ENCODE data around the gene WDR73. TPM values are rescaled to one million over a fixed set of nuclear protein-coding genes. Genes with fewer than 3 reads are reported as not detected.

WDR73 gene
- total and polyA plus RNA-seq, 2 of the 8 experiments (the other 6 are each of a cell fraction or from before 2014, with no cell fraction given), result 22.7 to 23.1 TPM

- H4K20me1 ChIP-seq (replicated peaks in 1 of 2; ENCODE audit: control insufficient read depth in 1 of 2, insufficient read depth in 2 of 2, low read length in 2 of 2), result no peaks in the 10 kb centered on the region
- no peak overlapping the region for H2BK15ac ChIP-seq (ENCODE audit: low read length)
- no peak overlapping the region for H2BK5ac ChIP-seq (ENCODE audit: low read depth, low read length)
- H3K56ac ChIP-seq (replicated peaks; ENCODE audit: insufficient read length, low read depth, low read length), result no peak overlapping the region
- H3K9ac ChIP-seq (replicated peaks in 1 of 4; ENCODE audit: extremely low read depth in 1 of 4, low read depth in 3 of 4, low read length in 3 of 4), result no peak overlapping the region
- H2BK120ac ChIP-seq (replicated peaks; ENCODE audit: low read depth, low read length), result no peak overlapping the region
- H3K4ac ChIP-seq (replicated peaks; ENCODE audit: insufficient read length, low read depth, low read length), result no peak overlapping the region
- DNase-seq (ENCODE audit: low read depth in 1 of 2, low spot score in 2 of 2), result no peak
- no peaks in the 10 kb centered on the region for H3K36me3 ChIP-seq (ENCODE audit: control insufficient read depth in 2 of 4, insufficient read depth in 4 of 4, low read length in 3 of 4)
- no peak overlapping the region for H4K5ac ChIP-seq (ENCODE audit: insufficient read length, low read depth, low read length)
- no peak overlapping the region for H3K14ac ChIP-seq (ENCODE audit: insufficient read length)
- peaks cover 0 to 3% (median 0%) of the 10 kb centered on the region in 4 experiments; a peak in 3 of 7 replicates for H3K27me3 ChIP-seq (replicated peaks in 1 of 4; ENCODE audit: control insufficient read depth in 3 of 4, extremely low read depth in 1 of 4, insufficient read depth in 3 of 4, low read length in 3 of 4)
- H3K4me1 ChIP-seq (replicated peaks in 1 of 4; ENCODE audit: control insufficient read depth in 3 of 4, insufficient read depth in 4 of 4, low read length in 3 of 4), result peaks cover 0 to 12% (median 2%) of the 10 kb centered on the region in 4 experiments; a peak in 5 of 7 replicates
- WGBS, 2 experiments (ENCODE audit: extremely low coverage in 1 of 2, insufficient coverage in 1 of 2, insufficient read length in 1 of 2, insufficient replicate concordance in 2 of 2, low coverage in 1 of 2, low lambda C conversion rate in 2 of 2, missing lambda C conversion rate in 1 of 2), result 92% methylated on average over 2 of the region's 2 CpGs; no CpG with 5 or more reads in 1 of the 2 experiments
- no peak overlapping the region for H3K23ac ChIP-seq (ENCODE audit: insufficient read length)
- no peak overlapping the region for H2AK5ac ChIP-seq (ENCODE audit: low read depth, low read length)
- peaks cover 0 to 12% of the 10 kb centered on the region in 2 experiments; a peak in 1 of 4 replicates for H3K79me2 ChIP-seq (ENCODE audit: control insufficient read depth in 1 of 2, insufficient read depth in 2 of 2, low read length in 2 of 2)
- H3K9me3 ChIP-seq (ENCODE audit: insufficient read depth in 2 of 2, low read depth in 1 of 2, low read length in 1 of 2), result peaks cover 0 to 5% of the 10 kb centered on the region in 2 experiments; a peak in 1 of 4 replicates
- H4K91ac ChIP-seq (replicated peaks; ENCODE audit: insufficient read length, low read length), result no peak overlapping the region
- H2BK12ac ChIP-seq (ENCODE audit: low read depth, low read length), result no peak overlapping the region; the same call in 1 of the 2 replicates
- TF ChIP-seq E2F6 (IDR thresholded peaks at IDR 0.05) (no peak), CHD1 (IDR thresholded peaks at IDR 0.05; ENCODE audit: low read depth, low read length) (no peak), CEBPB (IDR thresholded peaks at IDR 0.05; ENCODE audit: low read depth, low read length) (no peak), RNF2 (IDR thresholded peaks at IDR 0.05; ENCODE audit: borderline replicate concordance, low read depth, low read length, missing control alignments, poor library complexity, severe bottlenecking) (no peak), MAX (IDR thresholded peaks at IDR 0.05) (no peak), KDM1A (IDR thresholded peaks at IDR 0.05; ENCODE audit: borderline replicate concordance, low read length) (no peak), SIX5 (IDR thresholded peaks at IDR 0.05; ENCODE audit: low read depth, low read length) (no peak), CREB1 (IDR thresholded peaks at IDR 0.05) (no peak), TCF12 (IDR thresholded peaks at IDR 0.05; ENCODE audit: low read depth, low read length) (no peak), ATF3 (IDR thresholded peaks at IDR 0.05; ENCODE audit: insufficient read depth, low read depth, low read length) (no peak)
- H3K23me2 ChIP-seq (ENCODE audit: low read depth, low read length), result peaks cover 7% of the 10 kb centered on the region; the same call in 1 of the 2 replicates
- no peak overlapping the region for H3K4me3 ChIP-seq (ENCODE audit: extremely low read depth in 1 of 4, insufficient read depth in 2 of 4, low read depth in 3 of 4, low read length in 4 of 4)
- no peak overlapping the region for H4K8ac ChIP-seq (ENCODE audit: extremely low read depth, insufficient read depth, low read length)
- peak overlapping the region; percentile 75 for H2AFZ ChIP-seq (ENCODE audit: low read length)
- ChIA-PET CTCF (ENCODE audit: partially characterized antibody) (interaction anchor here (0.7 to 6.5 kb wide), 27 partner anchors 9 to 330 kb away, joined by 3 to 61 read pairs (median 6); partner anchors contain the start of gene WDR73), POLR2A (ENCODE audit: partially characterized antibody) (interaction anchor here (0.7 to 11.9 kb wide), 8 partner anchors 10 to 61 kb away, joined by 3 to 134 read pairs (median 4); no protein-coding TSS in a partner anchor)
- FAIRE-seq, result no peak
- H3K27ac ChIP-seq (ENCODE audit: low read depth, low read length), result no peak overlapping the region
- no peak overlapping the region for H3K4me2 ChIP-seq (ENCODE audit: insufficient read depth in 1 of 2, low read depth in 2 of 2, low read length in 2 of 2)
- H2BK20ac ChIP-seq (ENCODE audit: low read length), result 0 out of 2 replicates have a peak overlapping the region, but pooled peaks have one; percentile 11
- H3K18ac ChIP-seq (ENCODE audit: extremely low read depth, low read length), result no peak overlapping the region
- no peaks in the 10 kb centered on the region; the same call in 1 of the 2 replicates for H3K79me1 ChIP-seq (ENCODE audit: low read depth, low read length)
These were observed 55.8 kb downstream of the WDR73 start for GRCh38 chr15:84598250-84598649.
